ENCODE data around the gene KRTAP5-5.

- TF ChIP-seq EZH2phosphoT487 (IDR thresholded peaks at IDR 0.05; ENCODE audit: unreplicated experiment): no peak
- TF ChIP-seq, protein P1, sequence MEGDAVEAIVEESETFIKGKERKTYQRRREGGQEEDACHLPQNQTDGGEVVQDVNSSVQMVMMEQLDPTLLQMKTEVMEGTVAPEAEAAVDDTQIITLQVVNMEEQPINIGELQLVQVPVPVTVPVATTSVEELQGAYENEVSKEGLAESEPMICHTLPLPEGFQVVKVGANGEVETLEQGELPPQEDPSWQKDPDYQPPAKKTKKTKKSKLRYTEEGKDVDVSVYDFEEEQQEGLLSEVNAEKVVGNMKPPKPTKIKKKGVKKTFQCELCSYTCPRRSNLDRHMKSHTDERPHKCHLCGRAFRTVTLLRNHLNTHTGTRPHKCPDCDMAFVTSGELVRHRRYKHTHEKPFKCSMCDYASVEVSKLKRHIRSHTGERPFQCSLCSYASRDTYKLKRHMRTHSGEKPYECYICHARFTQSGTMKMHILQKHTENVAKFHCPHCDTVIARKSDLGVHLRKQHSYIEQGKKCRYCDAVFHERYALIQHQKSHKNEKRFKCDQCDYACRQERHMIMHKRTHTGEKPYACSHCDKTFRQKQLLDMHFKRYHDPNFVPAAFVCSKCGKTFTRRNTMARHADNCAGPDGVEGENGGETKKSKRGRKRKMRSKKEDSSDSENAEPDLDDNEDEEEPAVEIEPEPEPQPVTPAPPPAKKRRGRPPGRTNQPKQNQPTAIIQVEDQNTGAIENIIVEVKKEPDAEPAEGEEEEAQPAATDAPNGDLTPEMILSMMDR (conservative IDR thresholded peaks at IDR 0.05; ENCODE audit: low read depth in 2 of 2): no peak
- no peak for TF ChIP-seq POLR2AphosphoS5 (IDR thresholded peaks at IDR 0.05; ENCODE audit: low read depth)
- TF ChIP-seq EZH2 (IDR thresholded peaks at IDR 0.05; ENCODE audit: low read depth, unreplicated experiment): no peak
- no peak for TF ChIP-seq JUNB (IDR thresholded peaks at IDR 0.05; ENCODE audit: unreplicated experiment)
- no peak for TF ChIP-seq ETS1 (IDR thresholded peaks at IDR 0.05)
- TF ChIP-seq, protein P2, sequence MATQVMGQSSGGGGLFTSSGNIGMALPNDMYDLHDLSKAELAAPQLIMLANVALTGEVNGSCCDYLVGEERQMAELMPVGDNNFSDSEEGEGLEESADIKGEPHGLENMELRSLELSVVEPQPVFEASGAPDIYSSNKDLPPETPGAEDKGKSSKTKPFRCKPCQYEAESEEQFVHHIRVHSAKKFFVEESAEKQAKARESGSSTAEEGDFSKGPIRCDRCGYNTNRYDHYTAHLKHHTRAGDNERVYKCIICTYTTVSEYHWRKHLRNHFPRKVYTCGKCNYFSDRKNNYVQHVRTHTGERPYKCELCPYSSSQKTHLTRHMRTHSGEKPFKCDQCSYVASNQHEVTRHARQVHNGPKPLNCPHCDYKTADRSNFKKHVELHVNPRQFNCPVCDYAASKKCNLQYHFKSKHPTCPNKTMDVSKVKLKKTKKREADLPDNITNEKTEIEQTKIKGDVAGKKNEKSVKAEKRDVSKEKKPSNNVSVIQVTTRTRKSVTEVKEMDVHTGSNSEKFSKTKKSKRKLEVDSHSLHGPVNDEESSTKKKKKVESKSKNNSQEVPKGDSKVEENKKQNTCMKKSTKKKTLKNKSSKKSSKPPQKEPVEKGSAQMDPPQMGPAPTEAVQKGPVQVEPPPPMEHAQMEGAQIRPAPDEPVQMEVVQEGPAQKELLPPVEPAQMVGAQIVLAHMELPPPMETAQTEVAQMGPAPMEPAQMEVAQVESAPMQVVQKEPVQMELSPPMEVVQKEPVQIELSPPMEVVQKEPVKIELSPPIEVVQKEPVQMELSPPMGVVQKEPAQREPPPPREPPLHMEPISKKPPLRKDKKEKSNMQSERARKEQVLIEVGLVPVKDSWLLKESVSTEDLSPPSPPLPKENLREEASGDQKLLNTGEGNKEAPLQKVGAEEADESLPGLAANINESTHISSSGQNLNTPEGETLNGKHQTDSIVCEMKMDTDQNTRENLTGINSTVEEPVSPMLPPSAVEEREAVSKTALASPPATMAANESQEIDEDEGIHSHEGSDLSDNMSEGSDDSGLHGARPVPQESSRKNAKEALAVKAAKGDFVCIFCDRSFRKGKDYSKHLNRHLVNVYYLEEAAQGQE (IDR thresholded peaks at IDR 0.05; ENCODE audit: unreplicated experiment): no peak
- no peak for TF ChIP-seq CREB1 (CRISPR knock-in tag; IDR thresholded peaks at IDR 0.05; ENCODE audit: low read depth)
- TF ChIP-seq ZNF462 (CRISPR knock-in tag; IDR thresholded peaks at IDR 0.05): no peak
- no peak for TF ChIP-seq NANOG (IDR thresholded peaks at IDR 0.05; ENCODE audit: borderline replicate concordance)
- no peak for TF ChIP-seq ZNF331 (CRISPR knock-in tag; IDR thresholded peaks at IDR 0.05; ENCODE audit: low read depth)
These were observed 25.8 kb downstream of the KRTAP5-5 start for GRCh38 chr11:1655168-1656060.
